SK-N-SH (cell line): Measurements from ENCODE around the gene CACNA2D1. TPM values are rescaled to one million over a fixed set of nuclear protein-coding genes. Genes with fewer than 3 reads are reported as not detected.
A peak's percentile ranks its signal among the peaks of the same experiment; 100 is the strongest.

Experiments used
- CHD2 ChIP-seq: fragments of 150-350 bp; IDR thresholded peaks from 2 replicates; pipeline ENCODE4 v1.6.1; 2018; ENCODE audit warnings: low read length; ENCODE audit not compliant: partially characterized antibody
- CTCF ChIP-seq: fragments of 200-600 bp; sonication (generic); IDR thresholded peaks from 2 replicates; pipeline ENCODE4 v1.6.1; 2017; ENCODE audit warnings: antibody characterized with exemption, mild to moderate bottlenecking, moderate library complexity
- ELF1 ChIP-seq: IDR thresholded peaks from 2 replicates; pipeline ENCODE4 v1.4.0; 2012
- EP300 ChIP-seq, 2 experiments: IDR thresholded peaks; 2 replicates each; pipeline versions ENCODE4 v1.4.0 to v1.6.1; 2012; ENCODE audit warnings: borderline replicate concordance in 1 of 2, low read depth in 1 of 2, low read length in 1 of 2
- EZH2phosphoT487 ChIP-seq: fragments of 200-600 bp; sonication (generic); IDR thresholded peaks from 2 replicates; pipeline ENCODE4 v1.6.1; 2017; ENCODE audit warnings: low read depth, mixed run types, mild to moderate bottlenecking, antibody characterized with exemption, moderate library complexity, borderline replicate concordance
- FOSL2 ChIP-seq: IDR thresholded peaks from 2 replicates; pipeline ENCODE4 v1.4.0; 2012; ENCODE audit warnings: low read depth, mild to moderate bottlenecking, moderate library complexity, borderline replicate concordance
- FOXJ3 ChIP-seq: sonication (generic); formaldehyde crosslinking; IDR thresholded peaks from 2 replicates; pipeline ENCODE4 v1.5.1; 2020; ENCODE audit warnings: mild to moderate bottlenecking, missing genetic modification reagents
- GABPA ChIP-seq: IDR thresholded peaks from 2 replicates; pipeline ENCODE4 v1.4.0; 2012; ENCODE audit warnings: low read depth, mild to moderate bottlenecking
- GATA2 ChIP-seq: sonication (generic); formaldehyde crosslinking; IDR thresholded peaks from 2 replicates; pipeline ENCODE4 v1.5.0; 2020; ENCODE audit warnings: mild to moderate bottlenecking, missing genetic modification reagents
- IRF3 ChIP-seq: fragments of 150-350 bp; IDR thresholded peaks from 2 replicates; pipeline ENCODE4 v1.6.1; 2016; ENCODE audit warnings: mild to moderate bottlenecking, low read depth, low read length
- JUND ChIP-seq: IDR thresholded peaks from 2 replicates; pipeline ENCODE4 v1.4.0; 2012
- MAX ChIP-seq: IDR thresholded peaks from 2 replicates; pipeline ENCODE4 v1.4.0; 2012; ENCODE audit warnings: low read depth
- MXI1 ChIP-seq: IDR thresholded peaks from 2 replicates; pipeline ENCODE4 v1.6.1; 2012; ENCODE audit warnings: mild to moderate bottlenecking, low read depth, low read length, improper control_type of control experiment
- NFIC ChIP-seq: IDR thresholded peaks from 2 replicates; pipeline ENCODE4 v1.4.0; 2012; ENCODE audit warnings: borderline replicate concordance
- NRF1 ChIP-seq: IDR thresholded peaks from 2 replicates; pipeline ENCODE4 v1.6.1; 2012; ENCODE audit warnings: low read depth, mild to moderate bottlenecking, low read length
- PBX3 ChIP-seq: IDR thresholded peaks from 2 replicates; pipeline ENCODE4; 2012
- POLR2AphosphoS5 ChIP-seq: IDR thresholded peaks from 2 replicates; pipeline ENCODE4 v1.6.1; 2012; ENCODE audit warnings: low read depth, low read length
- RAD21 ChIP-seq: IDR thresholded peaks from 2 replicates; pipeline ENCODE4 v1.6.1; 2012; ENCODE audit warnings: mild to moderate bottlenecking, low read length
- RCOR1 ChIP-seq: fragments of 150-350 bp; IDR thresholded peaks from 2 replicates; pipeline ENCODE4 v1.6.1; 2017; ENCODE audit warnings: antibody characterized with exemption, low read length
- RFX5 ChIP-seq: IDR thresholded peaks from 2 replicates; pipeline ENCODE4 v1.6.1; 2012; ENCODE audit warnings: mild to moderate bottlenecking, improper control_type of control experiment, low read length
- SMC3 ChIP-seq: IDR thresholded peaks from 2 replicates; pipeline ENCODE4 v1.6.1; 2012; ENCODE audit warnings: low read depth, low read length, improper control_type of control experiment
- TCF12 ChIP-seq: IDR thresholded peaks from 2 replicates; pipeline ENCODE4 v1.4.0; 2012
- TEAD4 ChIP-seq: IDR thresholded peaks from 2 replicates; pipeline ENCODE4 v1.4.0; 2012; ENCODE audit warnings: mild to moderate bottlenecking, borderline replicate concordance; ENCODE audit not compliant: insufficient read depth
- USF1 ChIP-seq: IDR thresholded peaks from 2 replicates; pipeline ENCODE4 v1.4.0; 2012; ENCODE audit warnings: low read depth, borderline replicate concordance
- USF2 ChIP-seq: fragments of 150-350 bp; IDR thresholded peaks from 2 replicates; pipeline ENCODE4 v1.6.1; 2017; ENCODE audit warnings: antibody characterized with exemption, low read length, low read depth, borderline replicate concordance
- ZBTB33 ChIP-seq: IDR thresholded peaks from 2 replicates; pipeline ENCODE4 v1.4.0; 2012; ENCODE audit warnings: low read depth, borderline replicate concordance
- polyA plus RNA-seq, 3 experiments: library from polyadenylated mRNA; depleted of rRNA; stranded (reverse); fragments of >200 nt; gene quantifications; 2 replicates each; pipeline ENCODE4 v1.2.3, GENCODE V29; 2012

CACNA2D1 gene
- polyA plus RNA-seq, 1 of the 3 experiments (the other 2 are of a cell fraction): 3.4 TPM

GRCh38 chr7:82313269-82313668 is 130.3 kb downstream of the CACNA2D1 start (continued):
- no peak for TF ChIP-seq USF1
- TF ChIP-seq JUND: peak; percentile 39; the same call in 1 of the 2 replicates
- no peak for TF ChIP-seq MXI1
- TF ChIP-seq RFX5: no peak
- no peak for TF ChIP-seq ELF1
- TF ChIP-seq TCF12: peak; percentile 50
- no peak for TF ChIP-seq RAD21
- peak; percentile 19; the same call in 1 of the 2 replicates for TF ChIP-seq RCOR1
- no peak for TF ChIP-seq MAX
- TF ChIP-seq SMC3: no peak
- no peak for TF ChIP-seq CTCF
- no peak for TF ChIP-seq NRF1
- TF ChIP-seq FOSL2: no peak
- peak; percentile 88 for TF ChIP-seq GATA2 (CRISPR knock-in tag)
- no peak for TF ChIP-seq POLR2AphosphoS5
- TF ChIP-seq GABPA: no peak
- TF ChIP-seq USF2: no peak
- no peak for TF ChIP-seq FOXJ3 (CRISPR knock-in tag)
- TF ChIP-seq ZBTB33: no peak
- no peak for TF ChIP-seq CHD2
- TF ChIP-seq IRF3: no peak
- TF ChIP-seq NFIC: no peak
- TF ChIP-seq PBX3: peak; percentile 25; the same call in 1 of the 2 replicates
- peak in 1 of 2 experiments; percentile 71; a peak in 1 of 4 replicates for TF ChIP-seq EP300 (IDR thresholded peaks at IDR 0.05; ENCODE audit: borderline replicate concordance in 1 of 2, low read depth in 1 of 2, low read length in 1 of 2)
- 0 out of 2 replicates have a peak, but pooled peaks have one; percentile 24 for TF ChIP-seq TEAD4
- no peak for TF ChIP-seq EZH2phosphoT487
